Activated CD8-positive, alpha-beta T cell treated with anti-CD3 and anti-CD28 coated beads for 36 hours (primary cell): ENCODE results near the gene ALOX15B. TPM values are rescaled to one million over a fixed set of nuclear protein-coding genes. Genes with fewer than 3 reads are reported as not detected.

Experiments used
- ATAC-seq: fragments of 200-7000 bp; cut with Tn5 transposase; one replicate; pipeline ENCODE4 v1.10.0; 2021; ENCODE audit warnings: mild to moderate bottlenecking, moderate library complexity
- CTCF ChIA-PET: fragments of 350-600 bp; sonication (Branson Sonifier 250); formaldehyde crosslinking; loops from one replicate; lab custom pipeline; 2021; ENCODE audit warnings: antibody characterized with exemption; lab: Charles Lee
- POLR2A ChIA-PET: fragments of 350-600 bp; sonication (Branson Sonifier 250); formaldehyde crosslinking; loops from one replicate; lab custom pipeline; 2021; ENCODE audit warnings: antibody characterized with exemption; lab: Charles Lee
- DNase-seq: peaks from one replicate; pipeline ENCODE4 v3.0.0-alpha.2; 2020
- H3K27ac Mint-ChIP-seq: one replicate; pipeline ENCODE4 v1.8.0; 2021; ENCODE audit warnings: mild to moderate bottlenecking, mixed read lengths
- H3K27me3 Mint-ChIP-seq: one replicate; pipeline ENCODE4 v1.8.0; 2021; ENCODE audit warnings: mixed read lengths
- H3K36me3 Mint-ChIP-seq: one replicate; pipeline ENCODE4 v1.8.0; 2021; ENCODE audit warnings: low read depth, mixed read lengths
- H3K4me1 Mint-ChIP-seq: one replicate; pipeline ENCODE4 v1.8.0; 2021; ENCODE audit warnings: low read depth, mixed read lengths
- H3K4me3 Mint-ChIP-seq: one replicate; pipeline ENCODE4 v1.8.0; 2021; ENCODE audit warnings: mild to moderate bottlenecking, moderate library complexity, mixed read lengths
- H3K9me3 Mint-ChIP-seq: one replicate; pipeline ENCODE4 v1.8.0; 2021; ENCODE audit warnings: mixed read lengths
- CTCF ChIP-seq: fragments of 200-600 bp; IDR thresholded peaks from one replicate; pipeline ENCODE4 v1.8.0; 2022; ENCODE audit warnings: antibody characterized with exemption, mild to moderate bottlenecking
- intact Hi-C: fragments of 100-400 bp; cut with micrococcal nuclease; formaldehyde crosslinking; loops from one replicate; pipeline ENCODE4 v1.10.0; 2022
- total RNA-seq, 2 experiments: library from RNA; stranded (reverse); gene quantifications; one replicate each; pipeline ENCODE4 v1.2.3, GENCODE V29; 2021

ALOX15B gene
- total RNA-seq, 2 experiments from 2014 or later: 0.16 TPM; not detected in 1

- H3K27ac Mint-ChIP-seq: peak overlapping the region; percentile 93
- ATAC-seq (no peak), DNase-seq (no peak)
- ChIA-PET POLR2A (no interaction called here), CTCF (interaction anchor here (0.7 to 12.2 kb wide), 9 partner anchors 11 to 37 kb away, joined by 3 to 360 read pairs (median 9); partner anchors contain the start of genes ALOX12B and ALOXE3)
- no peaks in the 10 kb centered on the region for H3K9me3 Mint-ChIP-seq
- peaks cover 11% of the 10 kb centered on the region for H3K4me1 Mint-ChIP-seq
- H3K27me3 Mint-ChIP-seq: no peaks in the 10 kb centered on the region
- peaks cover 19% of the 10 kb centered on the region for H3K36me3 Mint-ChIP-seq
- peak overlapping the region; percentile 96 for H3K4me3 Mint-ChIP-seq
- peak; percentile 22 for TF ChIP-seq CTCF
- intact Hi-C loops: no loop called here
These were observed 41.4 kb downstream of the ALOX15B start for GRCh38 chr17:8080208-8080798.

GRCh38 chr17:8080799-8081219 lies 42.0 kb downstream of the ALOX15B start:
- Mint-ChIP-seq H3K36me3 (peaks cover 19% of the 10 kb centered on the region), H3K4me3 (peak overlapping the region; percentile 96), H3K27ac (no peak overlapping the region), H3K4me1 (peaks cover 11% of the 10 kb centered on the region), H3K27me3 (no peaks in the 10 kb centered on the region), H3K9me3 (no peaks in the 10 kb centered on the region)
- no peak for TF ChIP-seq CTCF
- POLR2A ChIA-PET: no interaction called here
- CTCF ChIA-PET: interaction anchor here (0.6 to 3.7 kb wide), 9 partner anchors 10 to 37 kb away, joined by 3 to 43 read pairs (median 4); partner anchors contain the start of gene ALOXE3
- intact Hi-C loops: no loop called here
- no peak for DNase-seq
- no peak for ATAC-seq

GRCh38 chr17:8081876-8082275 lies 43.0 kb downstream of the ALOX15B start:
- Mint-ChIP-seq H3K27ac (no peak overlapping the region), H3K36me3 (peaks cover 19% of the 10 kb centered on the region), H3K27me3 (no peaks in the 10 kb centered on the region), H3K4me3 (no peak overlapping the region), H3K4me1 (peaks cover 11% of the 10 kb centered on the region), H3K9me3 (no peaks in the 10 kb centered on the region)
- TF ChIP-seq CTCF: no peak
- intact Hi-C loops: no loop called here
- CTCF ChIA-PET: interaction anchor here (1.0 to 3.7 kb wide), 6 partner anchors 8 to 36 kb away, joined by 3 to 43 read pairs (median 13); partner anchors contain the start of gene ALOXE3
- DNase-seq (no peak), ATAC-seq (no peak)
- POLR2A ChIA-PET: no interaction called here

- Mint-ChIP-seq H3K27ac (no peak overlapping the region), H3K4me1 (peaks cover 11% of the 10 kb centered on the region), H3K27me3 (peaks cover 2% of the 10 kb centered on the region), H3K4me3 (no peak overlapping the region), H3K36me3 (peaks cover 19% of the 10 kb centered on the region), H3K9me3 (no peaks in the 10 kb centered on the region)
- DNase-seq (no peak), ATAC-seq (no peak)
- TF ChIP-seq CTCF: no peak
- POLR2A ChIA-PET: no interaction called here
- CTCF ChIA-PET: interaction anchor here (1.0 to 3.4 kb wide), 4 partner anchors 8 to 28 kb away, joined by 3 to 29 read pairs (median 13); no protein-coding TSS in a partner anchor
- intact Hi-C loops: no loop called here
These were observed 43.4 kb downstream of the ALOX15B start for GRCh38 chr17:8082292-8082691.

- Mint-ChIP-seq H3K27ac (no peak overlapping the region), H3K9me3 (no peaks in the 10 kb centered on the region), H3K4me1 (peaks cover 8% of the 10 kb centered on the region), H3K36me3 (peaks cover 19% of the 10 kb centered on the region), H3K4me3 (no peak overlapping the region), H3K27me3 (peaks cover 8% of the 10 kb centered on the region)
- ChIA-PET POLR2A (no interaction called here), CTCF (interaction anchor here (1.5 to 3.4 kb wide), 5 partner anchors 9 to 35 kb away, joined by 5 to 29 read pairs (median 16); no protein-coding TSS in a partner anchor)
- ATAC-seq (no peak), DNase-seq (no peak)
- no peak for TF ChIP-seq CTCF
- intact Hi-C loops: no loop called here
These were observed 45.4 kb downstream of the ALOX15B start for GRCh38 chr17:8084250-8084649.
